NCI-H2227 treated with DMSO at 0.1 percent for 48 hours (cell line): ENCODE measurements around the gene TMCO5A.
A peak's percentile ranks its signal among the peaks of the same experiment; 100 is the strongest.

ENCODE experiments used
- DNase-seq: peaks from one replicate; lab custom pipeline; 2025; lab: John Stamatoyannopoulos, UW

The TMCO5A gene

DNA sequence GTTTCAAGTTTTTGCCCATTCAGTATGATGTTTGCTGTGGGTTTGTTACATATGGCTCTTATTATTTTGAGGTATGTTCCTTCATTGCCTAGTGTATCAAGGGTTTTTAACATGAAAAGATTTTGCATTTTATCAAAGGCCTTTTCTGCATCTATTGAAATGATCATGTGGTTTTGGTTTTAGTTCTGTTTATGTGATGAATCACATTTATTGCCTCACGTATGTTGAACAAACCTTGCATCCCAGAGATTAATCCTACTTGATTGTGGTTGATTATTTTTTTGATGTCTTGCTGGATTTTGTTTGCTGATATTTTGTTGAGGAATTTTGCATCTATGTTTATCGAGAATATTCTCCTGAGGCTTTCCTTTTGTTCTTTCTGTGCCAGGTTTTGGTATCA is 39.4 kb downstream of the TMCO5A start:
- DNase-seq, result no peak

DNA sequence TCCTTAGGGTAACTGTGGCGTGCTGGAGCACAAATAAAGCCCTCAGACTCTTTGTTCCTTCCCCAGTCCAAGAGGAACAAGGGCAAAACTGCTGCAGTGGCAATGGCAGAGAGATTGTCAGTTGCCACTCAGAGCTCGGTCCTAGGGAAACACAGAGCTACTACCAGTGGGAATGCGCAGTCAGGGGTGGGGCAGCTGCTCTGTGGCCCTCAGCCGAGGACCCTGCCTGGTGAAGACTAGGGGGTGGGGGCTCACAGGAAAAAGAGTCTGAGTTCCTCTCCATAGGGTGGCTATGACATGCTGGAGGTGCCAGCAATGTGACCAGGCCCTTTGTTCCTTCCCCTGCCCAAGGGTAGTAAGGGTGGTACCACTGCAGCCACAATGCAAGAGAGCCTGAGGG is 43.8 kb downstream of the TMCO5A start:
- no peak for DNase-seq

DNA sequence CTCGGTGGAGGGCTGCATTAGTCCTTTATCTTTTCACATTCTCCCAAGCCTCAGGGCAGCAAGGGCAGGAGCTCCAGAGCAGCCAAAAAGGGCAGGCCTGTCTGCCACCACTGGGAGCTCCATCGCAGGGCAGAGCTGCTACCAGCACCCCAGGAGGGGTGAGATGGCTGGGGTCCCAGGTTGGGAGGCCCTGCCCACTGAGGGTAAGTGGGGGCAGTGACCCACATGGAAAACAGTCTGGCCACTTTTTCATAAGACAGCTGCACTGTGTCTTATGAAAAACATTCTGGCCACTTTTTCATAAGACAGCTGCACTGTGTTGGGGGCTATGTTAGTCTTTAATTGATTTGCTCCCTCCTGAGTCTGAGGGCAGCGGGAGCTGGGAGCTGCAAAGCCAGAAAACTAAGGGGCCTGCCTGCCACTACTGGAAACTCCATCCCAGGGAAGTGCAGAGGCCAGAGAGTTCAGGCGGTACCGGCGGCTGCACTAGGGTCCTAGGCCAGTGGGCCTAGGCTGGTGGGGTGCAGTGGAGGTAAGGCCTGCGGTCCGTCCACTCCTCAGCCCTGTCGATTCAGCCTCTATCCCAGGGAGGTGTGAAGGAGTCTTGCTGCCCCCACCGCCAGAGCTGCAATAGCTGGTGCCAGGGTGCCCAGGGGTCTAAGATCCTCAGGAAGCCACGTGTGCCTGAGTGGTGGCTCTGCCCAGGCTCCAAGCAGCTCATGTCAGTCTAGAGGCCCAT is 45.4 kb downstream of the TMCO5A start:
- no peak for DNase-seq

- no peak for DNase-seq
These were observed 46.8 kb downstream of the TMCO5A start for GRCh38 chr15:37981201-37981600.

DNA sequence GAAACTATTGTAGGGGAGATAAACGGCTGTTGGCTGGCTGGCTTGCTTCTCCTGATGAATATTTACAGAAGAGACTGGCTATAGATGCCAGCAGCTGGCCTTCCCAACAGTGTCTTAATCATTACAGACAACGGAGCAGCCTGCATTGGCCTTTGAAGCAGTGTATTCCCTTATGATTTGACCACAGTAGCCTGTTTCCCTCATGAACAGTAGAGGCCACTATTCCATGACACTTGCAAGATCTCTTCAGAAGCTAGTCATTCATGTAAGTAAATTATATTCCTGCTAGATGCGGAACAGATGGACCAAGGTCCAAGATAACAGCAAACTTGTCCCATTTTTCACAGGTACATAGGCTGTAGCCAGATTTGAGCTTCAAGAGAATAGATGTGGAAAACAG is 47.3 kb downstream of the TMCO5A start:
- DNase-seq, result peak; percentile 0

DNA sequence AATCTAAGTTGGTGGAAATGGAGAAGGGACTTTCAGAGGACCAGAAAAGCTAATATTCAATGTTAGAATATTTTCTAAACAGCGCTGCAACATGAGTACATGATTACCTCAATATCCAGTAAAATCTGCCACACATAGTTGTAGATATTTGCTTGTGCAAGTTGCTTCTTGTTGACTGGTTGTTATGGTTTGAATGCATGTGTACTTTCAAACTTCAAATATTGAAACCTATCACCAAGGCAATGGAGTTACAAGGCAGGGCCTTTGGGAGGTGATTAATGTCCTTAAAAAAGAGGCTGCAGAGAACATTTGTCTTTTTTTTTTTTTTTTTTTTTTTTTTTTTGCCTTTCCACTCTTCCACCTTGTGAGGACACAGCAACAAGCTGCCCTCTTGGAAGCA is 49.9 kb downstream of the TMCO5A start:
- DNase-seq, result no peak

GRCh38 chr15:37995461-37996347 is 61.3 kb downstream of the TMCO5A start:
- peak; percentile 40 for DNase-seq
